Measurements from ENCODE around the gene GUK1. TPM values are rescaled to one million over a fixed set of nuclear protein-coding genes. Genes with fewer than 3 reads are reported as not detected.
A peak's percentile ranks its signal among the peaks of the same experiment; 100 is the strongest.

The GUK1 gene
- total RNA-seq, 1 donor from 2014 or later, result 128 TPM

GRCh38 chr1:228148935-228149405, 8.9 kb downstream of the GUK1 start:
- DNase-seq (ENCODE audit: low spot score), result no peak
- no peak for ATAC-seq

- DNase-seq (ENCODE audit: low spot score), result no peak
- peak; percentile 30 for ATAC-seq
Measured at GRCh38 chr1:228149406-228150119, 9.5 kb downstream of the GUK1 start, which contains the start of gene GJC2. Gene GJC2, plus strand, starts transcription at chr1:228149930. Its CDS starts 7,829 bp downstream, at chr1:228157759.

- ATAC-seq, result no peak
Measured at GRCh38 chr1:228150120-228150460, 10.0 kb downstream of the GUK1 start.

GRCh38 chr1:228150461-228151179, 10.5 kb downstream of the GUK1 start:
- ATAC-seq (peak; percentile 25), DNase-seq (ENCODE audit: low spot score) (no peak)

More at GRCh38 chr1:228150120-228150460, 10.0 kb downstream of the GUK1 start:
- DNase-seq (ENCODE audit: low spot score), result no peak

- DNase-seq (ENCODE audit: low spot score) (no peak), ATAC-seq (peak; percentile 4)
Measured at GRCh38 chr1:228151180-228151925, 11.3 kb downstream of the GUK1 start.

- DNase-seq (ENCODE audit: low spot score) (no peak), ATAC-seq (no peak)
Measured at GRCh38 chr1:228152097-228152917, 12.2 kb downstream of the GUK1 start.

GRCh38 chr1:228152918-228153258, 12.8 kb downstream of the GUK1 start:
- no peak for ATAC-seq
- no peak for DNase-seq (ENCODE audit: low spot score)

- ATAC-seq, result no peak
- no peak for DNase-seq (ENCODE audit: low spot score)
Measured at GRCh38 chr1:228154021-228154669, 14.1 kb downstream of the GUK1 start.

- ATAC-seq (no peak), DNase-seq (ENCODE audit: low spot score) (no peak)
Measured at GRCh38 chr1:228154670-228155571, 14.8 kb downstream of the GUK1 start.

- ATAC-seq (no peak), DNase-seq (ENCODE audit: low spot score) (no peak)
Measured at GRCh38 chr1:228155596-228156514, 15.8 kb downstream of the GUK1 start.

- ATAC-seq (no peak), DNase-seq (ENCODE audit: low spot score) (no peak)
Measured at GRCh38 chr1:228156515-228156881, 16.4 kb downstream of the GUK1 start.

- no peak for ATAC-seq
- DNase-seq (ENCODE audit: low spot score), result no peak
Measured at GRCh38 chr1:228156941-228157728, 17.1 kb downstream of the GUK1 start.

- ATAC-seq, result no peak
- DNase-seq (ENCODE audit: low spot score), result no peak
Measured at GRCh38 chr1:228157729-228158126, 17.6 kb downstream of the GUK1 start.

GRCh38 chr1:228158151-228159007, 18.3 kb downstream of the GUK1 start:
- no peak for DNase-seq (ENCODE audit: low spot score)

GRCh38 chr1:228159008-228159665, 19.1 kb downstream of the GUK1 start:
- ATAC-seq (no peak), DNase-seq (ENCODE audit: low spot score) (no peak)

More at GRCh38 chr1:228158151-228159007, 18.3 kb downstream of the GUK1 start:
- no peak for ATAC-seq
